HL-60/S4 treated with phorbol 12-myristate 13-acetate at 8.2 ng/mL for 4 days and 3 days (cell line): Measurements from ENCODE around the gene RAB5B.

Experiments
- in situ Hi-C: fragments of 300-500 bp; cut with MboI; formaldehyde crosslinking; loops from 2 replicates; pipeline ENCODE4 v1.15.0; 2022; ENCODE audit warnings: low sequenced_read_pairs

Gene RAB5B

GRCh38 chr12:56042843-56043242 is 69.0 kb downstream of the RAB5B start:
- in situ Hi-C loops, result no loop called here
